ENCODE measurements around the gene GGACT. TPM values are rescaled to one million over a fixed set of nuclear protein-coding genes. Genes with fewer than 3 reads are reported as not detected.

GGACT gene
- polyA plus RNA-seq, 1 donor from 2014 or later = 1.7 TPM

DNA sequence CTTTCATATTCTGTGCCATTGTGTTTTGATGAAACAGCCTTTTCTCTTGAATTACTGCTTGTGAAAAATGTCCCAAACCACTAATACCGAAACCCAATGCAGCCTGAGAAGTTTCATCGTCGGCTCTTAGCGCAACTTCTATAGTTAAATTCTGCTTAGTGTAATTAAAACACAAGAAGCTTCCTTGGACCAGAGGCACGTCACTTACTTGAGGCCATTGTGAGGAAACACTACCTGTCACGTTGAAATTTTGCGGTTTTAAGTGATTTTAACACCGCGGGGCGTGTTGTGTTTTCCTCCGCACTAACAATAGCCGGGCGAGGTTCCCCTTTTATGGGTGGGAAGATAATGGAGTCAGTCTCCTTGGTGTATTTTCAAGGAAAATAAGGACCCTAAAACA lies 70.9 kb downstream of the GGACT start:
- no peaks in the 10 kb centered on the region for H3K9me3 ChIP-seq (ENCODE audit: low read length)
- TF ChIP-seq EZH2 (IDR thresholded peaks at IDR 0.05; ENCODE audit: borderline replicate concordance, insufficient read depth, low read length, poor library complexity, severe bottlenecking) (no peak), SMC3 (conservative IDR thresholded peaks at IDR 0.05; ENCODE audit: poor library complexity) (no peak), TAF1 (IDR thresholded peaks at IDR 0.05; ENCODE audit: low read depth) (no peak)
- TF ChIP-seq, protein P1, sequence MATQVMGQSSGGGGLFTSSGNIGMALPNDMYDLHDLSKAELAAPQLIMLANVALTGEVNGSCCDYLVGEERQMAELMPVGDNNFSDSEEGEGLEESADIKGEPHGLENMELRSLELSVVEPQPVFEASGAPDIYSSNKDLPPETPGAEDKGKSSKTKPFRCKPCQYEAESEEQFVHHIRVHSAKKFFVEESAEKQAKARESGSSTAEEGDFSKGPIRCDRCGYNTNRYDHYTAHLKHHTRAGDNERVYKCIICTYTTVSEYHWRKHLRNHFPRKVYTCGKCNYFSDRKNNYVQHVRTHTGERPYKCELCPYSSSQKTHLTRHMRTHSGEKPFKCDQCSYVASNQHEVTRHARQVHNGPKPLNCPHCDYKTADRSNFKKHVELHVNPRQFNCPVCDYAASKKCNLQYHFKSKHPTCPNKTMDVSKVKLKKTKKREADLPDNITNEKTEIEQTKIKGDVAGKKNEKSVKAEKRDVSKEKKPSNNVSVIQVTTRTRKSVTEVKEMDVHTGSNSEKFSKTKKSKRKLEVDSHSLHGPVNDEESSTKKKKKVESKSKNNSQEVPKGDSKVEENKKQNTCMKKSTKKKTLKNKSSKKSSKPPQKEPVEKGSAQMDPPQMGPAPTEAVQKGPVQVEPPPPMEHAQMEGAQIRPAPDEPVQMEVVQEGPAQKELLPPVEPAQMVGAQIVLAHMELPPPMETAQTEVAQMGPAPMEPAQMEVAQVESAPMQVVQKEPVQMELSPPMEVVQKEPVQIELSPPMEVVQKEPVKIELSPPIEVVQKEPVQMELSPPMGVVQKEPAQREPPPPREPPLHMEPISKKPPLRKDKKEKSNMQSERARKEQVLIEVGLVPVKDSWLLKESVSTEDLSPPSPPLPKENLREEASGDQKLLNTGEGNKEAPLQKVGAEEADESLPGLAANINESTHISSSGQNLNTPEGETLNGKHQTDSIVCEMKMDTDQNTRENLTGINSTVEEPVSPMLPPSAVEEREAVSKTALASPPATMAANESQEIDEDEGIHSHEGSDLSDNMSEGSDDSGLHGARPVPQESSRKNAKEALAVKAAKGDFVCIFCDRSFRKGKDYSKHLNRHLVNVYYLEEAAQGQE (IDR thresholded peaks at IDR 0.05; ENCODE audit: borderline replicate concordance) = no peak
- TF ChIP-seq, protein P2, sequence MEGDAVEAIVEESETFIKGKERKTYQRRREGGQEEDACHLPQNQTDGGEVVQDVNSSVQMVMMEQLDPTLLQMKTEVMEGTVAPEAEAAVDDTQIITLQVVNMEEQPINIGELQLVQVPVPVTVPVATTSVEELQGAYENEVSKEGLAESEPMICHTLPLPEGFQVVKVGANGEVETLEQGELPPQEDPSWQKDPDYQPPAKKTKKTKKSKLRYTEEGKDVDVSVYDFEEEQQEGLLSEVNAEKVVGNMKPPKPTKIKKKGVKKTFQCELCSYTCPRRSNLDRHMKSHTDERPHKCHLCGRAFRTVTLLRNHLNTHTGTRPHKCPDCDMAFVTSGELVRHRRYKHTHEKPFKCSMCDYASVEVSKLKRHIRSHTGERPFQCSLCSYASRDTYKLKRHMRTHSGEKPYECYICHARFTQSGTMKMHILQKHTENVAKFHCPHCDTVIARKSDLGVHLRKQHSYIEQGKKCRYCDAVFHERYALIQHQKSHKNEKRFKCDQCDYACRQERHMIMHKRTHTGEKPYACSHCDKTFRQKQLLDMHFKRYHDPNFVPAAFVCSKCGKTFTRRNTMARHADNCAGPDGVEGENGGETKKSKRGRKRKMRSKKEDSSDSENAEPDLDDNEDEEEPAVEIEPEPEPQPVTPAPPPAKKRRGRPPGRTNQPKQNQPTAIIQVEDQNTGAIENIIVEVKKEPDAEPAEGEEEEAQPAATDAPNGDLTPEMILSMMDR (IDR thresholded peaks at IDR 0.05; ENCODE audit: poor library complexity, severe bottlenecking) = no peak
- H3K36me3 ChIP-seq (ENCODE audit: insufficient read depth, low read length) = no peaks in the 10 kb centered on the region
- H3K9me2 ChIP-seq (ENCODE audit: insufficient read depth, low read length) = no peaks in the 10 kb centered on the region
- no peaks in the 10 kb centered on the region for H3K27me3 ChIP-seq (ENCODE audit: insufficient read depth, low read depth, low read length)
- no peak overlapping the region for H3K4me3 ChIP-seq (ENCODE audit: low read length)
- H3K4me2 ChIP-seq (ENCODE audit: low read length) = no peak overlapping the region
- H3F3A ChIP-seq (ENCODE audit: insufficient read depth, low read length, poor library complexity, severe bottlenecking) = no peaks in the 10 kb centered on the region
- H4K20me1 ChIP-seq (ENCODE audit: insufficient read depth) = no peaks in the 10 kb centered on the region
- no peak overlapping the region for H2AFZ ChIP-seq (ENCODE audit: low read depth, low read length)
- H3K79me2 ChIP-seq (replicated peaks; ENCODE audit: insufficient read depth, low read length) = peaks cover 4% of the 10 kb centered on the region
- no peak overlapping the region for H3K27ac ChIP-seq (ENCODE audit: low read length)
- no peak overlapping the region for H3K9ac ChIP-seq (ENCODE audit: low read length)

DNA sequence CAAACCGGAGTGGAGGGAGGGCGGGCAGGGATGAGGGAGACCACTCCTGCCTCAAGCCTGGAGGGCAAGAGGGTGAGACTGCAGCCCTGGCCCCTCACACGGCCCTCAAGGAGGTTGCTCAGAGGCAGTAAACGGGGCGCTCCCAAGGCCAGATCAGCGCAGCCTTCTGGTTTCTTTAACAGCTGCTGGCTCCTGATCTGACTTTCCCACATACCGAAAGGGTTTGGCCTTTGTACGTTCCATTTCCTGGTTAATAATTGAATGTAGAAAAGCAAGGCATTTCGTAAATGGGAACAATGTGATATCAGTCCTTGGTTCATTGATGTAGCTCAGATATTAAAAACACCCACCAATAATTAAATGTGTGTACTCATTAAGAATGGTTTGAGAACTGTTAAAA lies 71.5 kb downstream of the GGACT start:
- Histone ChIP-seq H3K9ac (ENCODE audit: low read length) (no peak overlapping the region), H3K4me3 (ENCODE audit: low read length) (no peak overlapping the region), H4K20me1 (ENCODE audit: insufficient read depth) (no peaks in the 10 kb centered on the region), H3K36me3 (ENCODE audit: insufficient read depth, low read length) (no peaks in the 10 kb centered on the region), H3K27me3 (ENCODE audit: insufficient read depth, low read depth, low read length) (no peaks in the 10 kb centered on the region), H3K4me2 (ENCODE audit: low read length) (no peak overlapping the region), H3K9me3 (ENCODE audit: low read length) (no peaks in the 10 kb centered on the region), H3F3A (ENCODE audit: insufficient read depth, low read length, poor library complexity, severe bottlenecking) (no peaks in the 10 kb centered on the region), H3K9me2 (ENCODE audit: insufficient read depth, low read length) (no peaks in the 10 kb centered on the region), H3K27ac (ENCODE audit: low read length) (no peak overlapping the region), H3K79me2 (replicated peaks; ENCODE audit: insufficient read depth, low read length) (peaks cover 4% of the 10 kb centered on the region), H2AFZ (ENCODE audit: low read depth, low read length) (no peak overlapping the region)
- no peak for TF ChIP-seq MXI1 (conservative IDR thresholded peaks at IDR 0.05; ENCODE audit: poor library complexity, severe bottlenecking)
- TF ChIP-seq RAD21 (conservative IDR thresholded peaks at IDR 0.05) = no peak
- TF ChIP-seq TAF1 (IDR thresholded peaks at IDR 0.05; ENCODE audit: low read depth) = no peak
- TF ChIP-seq EP300 (conservative IDR thresholded peaks at IDR 0.05; ENCODE audit: poor library complexity, severe bottlenecking) = no peak
- no peak for TF ChIP-seq POLR2AphosphoS5 (IDR thresholded peaks at IDR 0.05)
- no peak for TF ChIP-seq SMC3 (conservative IDR thresholded peaks at IDR 0.05; ENCODE audit: poor library complexity)
- TF ChIP-seq EZH2 (IDR thresholded peaks at IDR 0.05; ENCODE audit: borderline replicate concordance, insufficient read depth, low read length, poor library complexity, severe bottlenecking) = no peak
- TF ChIP-seq, protein P1 (IDR thresholded peaks at IDR 0.05; ENCODE audit: borderline replicate concordance) = no peak
- TF ChIP-seq, protein P2 (IDR thresholded peaks at IDR 0.05; ENCODE audit: poor library complexity, severe bottlenecking) = no peak

All from neural cell (in vitro differentiated cells).